Neutrophil (primary cell): ENCODE results near the gene FEN1.

Experiments
- H3K27ac ChIP-seq: fragments of 200-600 bp; sonication (generic); 2 replicates; pipeline ENCODE4 v1.5.1; 2016; ENCODE audit warnings: mild to moderate bottlenecking, moderate library complexity
- H3K27me3 ChIP-seq: fragments of 200-600 bp; sonication (generic); 2 replicates; pipeline ENCODE4 v1.6.0; 2016; ENCODE audit warnings: mild to moderate bottlenecking
- H3K36me3 ChIP-seq: fragments of 200-600 bp; sonication (generic); 2 replicates; pipeline ENCODE4 v1.5.1; 2017
- H3K4me1 ChIP-seq, 2 experiments: fragments of 200-600 bp in 1 of 2; sonication (generic) in 1 of 2; 1 replicate in 1 of 2; 2 replicates in 1 of 2; pipeline versions ENCODE4 v1.5.1 to v1.6.1; 2013 to 2016; ENCODE audit warnings: low read depth in 1 of 2, low read length in 1 of 2, mild to moderate bottlenecking in 1 of 2, moderate library complexity in 1 of 2; ENCODE audit not compliant: control insufficient read depth in 1 of 2, insufficient read depth in 1 of 2
- H3K4me3 ChIP-seq, 2 experiments: fragments of 200-600 bp in 1 of 2; sonication (generic) in 1 of 2; 1 replicate in 1 of 2; 2 replicates in 1 of 2; pipeline ENCODE4 v1.5.1; 2013 to 2016; ENCODE audit warnings: low read depth in 1 of 2, low read length in 1 of 2, mild to moderate bottlenecking in 1 of 2, moderate library complexity in 1 of 2
- H3K9me3 ChIP-seq: fragments of 200-600 bp; sonication (generic); 2 replicates; pipeline ENCODE4 v1.5.1; 2016
- TF ChIP-seq, protein P1 (sequence below): fragments of 200-600 bp; sonication (generic); IDR thresholded peaks from 2 replicates; pipeline ENCODE4 v1.5.1; 2016; ENCODE audit warnings: antibody characterized with exemption

FEN1 gene

GRCh38 chr11:61756147-61756451 is 36.6 kb upstream of the FEN1 start:
- Histone ChIP-seq H3K36me3 (no peaks in the 10 kb centered on the region), H3K9me3 (no peaks in the 10 kb centered on the region), H3K27ac (no peak overlapping the region), H3K27me3 (peaks cover 38% of the 10 kb centered on the region), H3K4me1 (peaks cover 0 to 4% of the 10 kb centered on the region in 2 experiments), H3K4me3 (no peak overlapping the region)
- TF ChIP-seq, protein P1, sequence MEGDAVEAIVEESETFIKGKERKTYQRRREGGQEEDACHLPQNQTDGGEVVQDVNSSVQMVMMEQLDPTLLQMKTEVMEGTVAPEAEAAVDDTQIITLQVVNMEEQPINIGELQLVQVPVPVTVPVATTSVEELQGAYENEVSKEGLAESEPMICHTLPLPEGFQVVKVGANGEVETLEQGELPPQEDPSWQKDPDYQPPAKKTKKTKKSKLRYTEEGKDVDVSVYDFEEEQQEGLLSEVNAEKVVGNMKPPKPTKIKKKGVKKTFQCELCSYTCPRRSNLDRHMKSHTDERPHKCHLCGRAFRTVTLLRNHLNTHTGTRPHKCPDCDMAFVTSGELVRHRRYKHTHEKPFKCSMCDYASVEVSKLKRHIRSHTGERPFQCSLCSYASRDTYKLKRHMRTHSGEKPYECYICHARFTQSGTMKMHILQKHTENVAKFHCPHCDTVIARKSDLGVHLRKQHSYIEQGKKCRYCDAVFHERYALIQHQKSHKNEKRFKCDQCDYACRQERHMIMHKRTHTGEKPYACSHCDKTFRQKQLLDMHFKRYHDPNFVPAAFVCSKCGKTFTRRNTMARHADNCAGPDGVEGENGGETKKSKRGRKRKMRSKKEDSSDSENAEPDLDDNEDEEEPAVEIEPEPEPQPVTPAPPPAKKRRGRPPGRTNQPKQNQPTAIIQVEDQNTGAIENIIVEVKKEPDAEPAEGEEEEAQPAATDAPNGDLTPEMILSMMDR: no peak

GRCh38 chr11:61756452-61757212 is 36.1 kb upstream of the FEN1 start:
- Histone ChIP-seq H3K27me3 (peaks cover 32% of the 10 kb centered on the region), H3K36me3 (no peaks in the 10 kb centered on the region), H3K4me3 (no peak overlapping the region), H3K4me1 (peaks cover 0 to 4% of the 10 kb centered on the region in 2 experiments), H3K9me3 (no peaks in the 10 kb centered on the region), H3K27ac (no peak overlapping the region)
- TF ChIP-seq, protein P1: no peak

GRCh38 chr11:61757213-61757862 is 35.4 kb upstream of the FEN1 start:
- Histone ChIP-seq H3K27ac (no peak overlapping the region), H3K36me3 (no peaks in the 10 kb centered on the region), H3K4me1 (no peaks in the 10 kb centered on the region), H3K9me3 (no peaks in the 10 kb centered on the region), H3K27me3 (peaks cover 25% of the 10 kb centered on the region), H3K4me3 (no peak overlapping the region)
- TF ChIP-seq, protein P1: no peak

DNA sequence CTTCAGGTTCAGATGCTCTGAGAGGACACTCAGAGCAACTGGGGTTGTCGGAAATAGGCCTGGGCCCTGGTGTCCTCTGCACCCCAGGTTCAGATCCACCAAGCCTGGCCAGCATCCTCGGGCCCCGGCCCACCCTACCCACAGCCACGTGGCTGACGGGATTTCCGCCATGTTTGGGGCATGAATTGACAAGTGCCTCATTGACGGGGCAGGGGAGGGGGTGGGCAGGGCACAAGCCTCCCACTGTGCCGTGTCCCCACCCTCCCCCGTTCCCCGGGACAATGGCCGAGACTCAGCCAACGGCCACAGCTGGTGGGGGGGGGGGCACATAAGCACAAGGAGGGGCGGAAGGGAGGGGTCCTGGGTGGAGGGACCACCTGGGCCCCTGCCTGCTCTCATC is 31.8 kb upstream of the FEN1 start:
- Histone ChIP-seq H3K4me1 (no peaks in the 10 kb centered on the region), H3K4me3 (no peak overlapping the region), H3K36me3 (no peaks in the 10 kb centered on the region), H3K9me3 (no peaks in the 10 kb centered on the region), H3K27me3 (peaks cover 5% of the 10 kb centered on the region), H3K27ac (no peak overlapping the region)
- TF ChIP-seq, protein P1: no peak

- TF ChIP-seq, protein P1: no peak
- Histone ChIP-seq H3K4me1 (no peaks in the 10 kb centered on the region), H3K27me3 (peaks cover 5% of the 10 kb centered on the region), H3K4me3 (no peak overlapping the region), H3K36me3 (no peaks in the 10 kb centered on the region), H3K9me3 (no peaks in the 10 kb centered on the region), H3K27ac (no peak overlapping the region)
These were observed 31.1 kb upstream of the FEN1 start for GRCh38 chr11:61761440-61762222.
